ENCODE results near the gene CEND1.

CEND1 gene

GRCh38 chr11:763073-763463 lies 26.8 kb downstream of the CEND1 start:
- no peak for DNase-seq

- DNase-seq, result peak; percentile 19 to 53
Measured at GRCh38 chr11:762421-763072, 27.3 kb downstream of the CEND1 start.

- no peak for DNase-seq
Measured at GRCh38 chr11:761526-762108, 28.3 kb downstream of the CEND1 start.

GRCh38 chr11:760236-760635 lies 29.7 kb downstream of the CEND1 start:
- DNase-seq, result no peak

GRCh38 chr11:749731-750130 lies 40.2 kb downstream of the CEND1 start:
- DNase-seq, result no peak

- no peak for DNase-seq
Measured at GRCh38 chr11:748007-748359, 41.9 kb downstream of the CEND1 start.

GRCh38 chr11:747158-748006 lies 42.5 kb downstream of the CEND1 start, which contains the start of gene TALDO1:
TSS of gene TALDO1 (plus strand) at chr11:747464. CDS start at chr11:747482, 18 bp downstream.
- peak; percentile 62 to 73 for DNase-seq

GRCh38 chr11:746289-747157 lies 43.4 kb downstream of the CEND1 start:
- DNase-seq, result no peak

GRCh38 chr11:745428-745827 lies 44.5 kb downstream of the CEND1 start:
- DNase-seq, result no peak

- no peak for DNase-seq
Measured at GRCh38 chr11:742571-743201, 47.2 kb downstream of the CEND1 start.

- no peak for DNase-seq
Measured at GRCh38 chr11:742156-742546, 47.7 kb downstream of the CEND1 start.

GRCh38 chr11:737899-738298 lies 52.0 kb downstream of the CEND1 start:
- peak in 1 of 2 donors; percentile 14 for DNase-seq

GRCh38 chr11:737366-737765 lies 52.5 kb downstream of the CEND1 start:
- peak in 1 of 2 donors; percentile 8 for DNase-seq
